DOHH2 (cell line): Measurements from ENCODE around the gene YDJC.

Experiments
- CTCF ChIP-seq: fragments of 200-600 bp; sonication (generic); IDR thresholded peaks from one replicate; pipeline ENCODE4 v1.5.1; 2014; ENCODE audit warnings: antibody characterized with exemption, mild to moderate bottlenecking, low read depth, low read length; ENCODE audit not compliant: poor library complexity, severe bottlenecking
- EZH2phosphoT487 ChIP-seq: fragments of 200-600 bp; sonication (generic); IDR thresholded peaks from 2 replicates; pipeline ENCODE4 v1.6.1; 2017; ENCODE audit warnings: borderline replicate concordance, mild to moderate bottlenecking, antibody characterized with exemption, low read length, moderate library complexity, mixed read lengths

GRCh38 chr22:21634081-21634480, 4.3 kb upstream of the YDJC start:
- TF ChIP-seq CTCF = no peak
- no peak for TF ChIP-seq EZH2phosphoT487
